Motor neuron (in vitro differentiated cells): ENCODE measurements around the gene TCHP. TPM values are rescaled to one million over a fixed set of nuclear protein-coding genes. Genes with fewer than 3 reads are reported as not detected.

Experiments
- ATAC-seq, 8 experiments: fragments of 200-7000 bp; cut with Tn5 transposase; replicated peaks in 6 of 8; 2 replicates each; pipeline ENCODE4 v1.8.0; 2021; ENCODE audit warnings: mild to moderate bottlenecking in 8 of 8, moderate library complexity in 8 of 8
- H3K27ac ChIP-seq, 2 donors: fragments of 250-450 bp; sonication (Bioruptor Pico); 2 replicates each; pipeline ENCODE4 v1.9.0; 2021; ENCODE audit warnings: antibody characterized with exemption in 2 of 2, mild to moderate bottlenecking in 2 of 2, moderate library complexity in 1 of 2
- H3K4me1 ChIP-seq, 2 donors: fragments of 250-450 bp; sonication (Bioruptor Pico); replicated peaks in 1 of 2; 2 replicates each; pipeline ENCODE4 v1.6.1; 2021; ENCODE audit warnings: antibody characterized with exemption in 2 of 2, mild to moderate bottlenecking in 2 of 2, moderate library complexity in 1 of 2
- H3K4me3 ChIP-seq, 5 donors: fragments of 250-450 bp; sonication (Bioruptor Pico); 2 replicates each; pipeline ENCODE4 v1.9.0; 2021; ENCODE audit warnings: antibody characterized with exemption in 5 of 5, mild to moderate bottlenecking in 5 of 5, moderate library complexity in 4 of 5
- WGBS, 10 experiments: fragments of 450-650 bp; shearing (Covaris generic); methylation state at CpG; one replicate each; pipeline ENCODE4 v1.0.0; 2022; 5-methylcytosine and 5-hydroxymethylcytosine counted together
- in situ Hi-C, 9 experiments: fragments of 400-800 bp; cut with MboI; loops; one replicate each; pipeline ENCODE4 v1.15.0; 2021; ENCODE audit warnings: low sequenced_read_pairs in 9 of 9, low pct_unique_long_range_greater_than_20kb in 2 of 9; ENCODE audit not compliant: unreplicated experiment in 9 of 9
- total RNA-seq, 8 experiments: library from RNA; unstranded; fragments of 300-600 nt; gene quantifications; 2 replicates each; pipeline versions ENCODE4 v1.2.3 to v1.2.4, GENCODE V29; 2022

The TCHP gene
- total RNA-seq, 8 experiments from 2014 or later: 7.5 to 23.7 (median 14.3) TPM

- H3K4me1 ChIP-seq: no peaks in the 10 kb centered on the region
- no peak overlapping the region for H3K4me3 ChIP-seq
- ATAC-seq: no peak
- H3K27ac ChIP-seq: no peak overlapping the region
- in situ Hi-C loops: no loop called here
- WGBS, 10 experiments: 45 to 100% (median 87%) methylated on average over 1 to 4 of the region's 4 CpGs
Observed at GRCh38 chr12:109966546-109966945, 66.5 kb downstream of the TCHP start.

GRCh38 chr12:109967383-109968031, 67.4 kb downstream of the TCHP start:
- H3K4me3 ChIP-seq: no peak overlapping the region

More at GRCh38 chr12:109967383-109968031, 67.4 kb downstream of the TCHP start:
- 46 to 100% (median 76%) methylated on average over 1 to 8 of the region's 8 CpGs for WGBS, 10 experiments
- no peak for ATAC-seq
- H3K4me1 ChIP-seq: no peaks in the 10 kb centered on the region
- H3K27ac ChIP-seq: no peak overlapping the region
- in situ Hi-C loops: no loop called here

Other genes with a start within 250 kb of the TCHP start
- gene FAM222A, start 186.4 kb upstream of the TCHP start, total RNA-seq: 10 to 100 TPM in 3 of 8 experiments, 1 to 10 TPM in 4, under 1 TPM in 1; 0.73 to 17.8 (median 8.1) TPM
- 1 to 10 TPM in 3 of 8 experiments, under 1 TPM in 4, not detected in 1; 0.05 to 4.2 (median 0.85) TPM for gene TRPV4, start 66.9 kb upstream of the TCHP start, total RNA-seq
- gene GLTP, start 19.7 kb upstream of the TCHP start, total RNA-seq: 10 to 100 TPM; 11.7 to 36.2 (median 17.6) TPM
- 10 to 100 TPM; 15.5 to 52.4 (median 23.8) TPM for gene GIT2, start 96.1 kb downstream of the TCHP start, total RNA-seq
- 10 to 100 TPM; 23.2 to 41.5 (median 34.2) TPM for gene ANKRD13A, start 99.2 kb downstream of the TCHP start, total RNA-seq
- gene C12orf76, start 148.2 kb downstream of the TCHP start, total RNA-seq: 10 to 100 TPM; 14.3 to 78.8 (median 43.8) TPM
- 10 to 100 TPM in 7 of 8 experiments, 1 to 10 TPM in 1; 5.3 to 51.5 (median 33.7) TPM for gene IFT81, start 224.1 kb downstream of the TCHP start, total RNA-seq